ENCODE data around the gene FAIM. TPM values are rescaled to one million over a fixed set of nuclear protein-coding genes. Genes with fewer than 3 reads are reported as not detected.

The FAIM gene
- total RNA-seq, 4 donors from 2014 or later: 4.3 to 10.4 (median 6.4) TPM

GRCh38 chr3:138588445-138588844 lies 20.1 kb upstream of the FAIM start:
- DNase-seq (ENCODE audit: low spot score in 2 of 2): no peak
- no peak overlapping the region for H3K4me3 ChIP-seq
- no peak overlapping the region for H3K27ac ChIP-seq
- 86% methylated on average over 5 of the region's 5 CpGs for WGBS
- no peaks in the 10 kb centered on the region for H3K9me3 ChIP-seq
- no peaks in the 10 kb centered on the region for H3K27me3 ChIP-seq
- peaks cover 10% of the 10 kb centered on the region for H3K4me1 ChIP-seq
- TF ChIP-seq CTCF (IDR thresholded peaks at IDR 0.05) (no peak), EP300 (IDR thresholded peaks at IDR 0.05) (no peak), POLR2AphosphoS5 (IDR thresholded peaks at IDR 0.05) (no peak), POLR2A (IDR thresholded peaks at IDR 0.05) (no peak)
- no peaks in the 10 kb centered on the region for H3K36me3 ChIP-seq

- Histone ChIP-seq H3K27me3 (no peaks in the 10 kb centered on the region), H3K36me3 (no peaks in the 10 kb centered on the region), H3K4me3 (no peak overlapping the region), H3K4me1 (peaks cover 15% of the 10 kb centered on the region), H3K9me3 (no peaks in the 10 kb centered on the region), H3K27ac (no peak overlapping the region)
- WGBS: 66% methylated on average over 1 of the region's 1 CpG
- no peak for DNase-seq (ENCODE audit: low spot score in 2 of 2)
- TF ChIP-seq CTCF (IDR thresholded peaks at IDR 0.05) (no peak), POLR2A (IDR thresholded peaks at IDR 0.05) (no peak), EP300 (IDR thresholded peaks at IDR 0.05) (no peak), POLR2AphosphoS5 (IDR thresholded peaks at IDR 0.05) (no peak)
Measured at GRCh38 chr3:138591392-138591791, 17.2 kb upstream of the FAIM start.

GRCh38 chr3:138593488-138594149 lies 15.0 kb upstream of the FAIM start:
- TF ChIP-seq EP300 (IDR thresholded peaks at IDR 0.05) (no peak), POLR2A (IDR thresholded peaks at IDR 0.05) (no peak), CTCF (IDR thresholded peaks at IDR 0.05) (no peak), POLR2AphosphoS5 (IDR thresholded peaks at IDR 0.05) (no peak)
- WGBS: 12% methylated on average over 18 of the region's 22 CpGs

GRCh38 chr3:138594150-138594934 lies 14.2 kb upstream of the FAIM start, which contains the start of gene CEP70:
TSS of gene CEP70 (minus strand) at chr3:138594260. CDS start at chr3:138572927, 21,333 bp downstream.
- Histone ChIP-seq H3K4me3 (peak within 1 kb of the TSS; percentile 67), H3K27me3 (no peaks in the 10 kb centered on the region), H3K27ac (peak within 1 kb of the TSS; percentile 93), H3K36me3 (no peaks in the 10 kb centered on the region), H3K9me3 (no peaks in the 10 kb centered on the region), H3K4me1 (peaks cover 15% of the 10 kb centered on the region)
- TF ChIP-seq CTCF (IDR thresholded peaks at IDR 0.05): peak; percentile 79 to 92
- TF ChIP-seq POLR2A (IDR thresholded peaks at IDR 0.05): peak; percentile 62 to 83
- TF ChIP-seq EP300 (IDR thresholded peaks at IDR 0.05): no peak
- TF ChIP-seq POLR2AphosphoS5 (IDR thresholded peaks at IDR 0.05): peak in 2 of 3 donors; percentile 26 to 50
- WGBS: under 1% methylated on average over 35 of the region's 52 CpGs
- peak; percentile 95 to 96 for DNase-seq (ENCODE audit: low spot score in 2 of 2)

More at GRCh38 chr3:138593488-138594149, 15.0 kb upstream of the FAIM start:
- Histone ChIP-seq H3K27me3 (no peaks in the 10 kb centered on the region), H3K36me3 (no peaks in the 10 kb centered on the region), H3K27ac (peak overlapping the region; percentile 93), H3K4me3 (peak overlapping the region; percentile 67), H3K4me1 (peaks cover 15% of the 10 kb centered on the region), H3K9me3 (no peaks in the 10 kb centered on the region)
- DNase-seq (ENCODE audit: low spot score in 2 of 2): no peak
